HepG2 (cell line): ENCODE results near the gene TSPYL1. TPM values are rescaled to one million over a fixed set of nuclear protein-coding genes. Genes with fewer than 3 reads are reported as not detected.

ENCODE experiments used
- ATF5 ChIP-seq: sonication (generic); formaldehyde crosslinking; IDR thresholded peaks from 2 replicates; pipeline ENCODE4 v1.4.0; 2020; ENCODE audit warnings: mild to moderate bottlenecking, low read depth, missing genetic modification reagents
- FOXO1 ChIP-seq: sonication (generic); formaldehyde crosslinking; IDR thresholded peaks from 2 replicates; pipeline ENCODE4 v1.4.0; 2020; ENCODE audit warnings: missing genetic modification reagents
- FOXP4 ChIP-seq: sonication (generic); formaldehyde crosslinking; IDR thresholded peaks from 2 replicates; pipeline ENCODE4 v1.4.0; 2020; ENCODE audit warnings: missing genetic modification reagents
- GZF1 ChIP-seq: sonication (generic); formaldehyde crosslinking; IDR thresholded peaks from 2 replicates; pipeline ENCODE4 v1.5.1; 2020; ENCODE audit warnings: mild to moderate bottlenecking, missing genetic modification reagents
- ISX ChIP-seq: sonication (generic); formaldehyde crosslinking; conservative IDR thresholded peaks from 2 replicates; pipeline ENCODE4 v1.5.0; 2020; ENCODE audit warnings: missing genetic modification reagents
- MEIS1 ChIP-seq: sonication (generic); formaldehyde crosslinking; IDR thresholded peaks from 2 replicates; pipeline ENCODE4 v1.9.0; 2021; ENCODE audit warnings: mild to moderate bottlenecking, missing genetic modification reagents, moderate library complexity, borderline replicate concordance
- MTF2 ChIP-seq: sonication (generic); formaldehyde crosslinking; IDR thresholded peaks from 2 replicates; pipeline ENCODE4 v1.5.0; 2020; ENCODE audit warnings: missing genetic modification reagents, borderline replicate concordance
- PAX8 ChIP-seq: sonication (generic); formaldehyde crosslinking; IDR thresholded peaks from 2 replicates; pipeline ENCODE4 v1.8.0; 2022; ENCODE audit warnings: mild to moderate bottlenecking, missing genetic modification reagents, borderline replicate concordance
- PITX1 ChIP-seq: sonication (generic); formaldehyde crosslinking; IDR thresholded peaks from 2 replicates; pipeline ENCODE4 v1.5.1; 2020; ENCODE audit warnings: mild to moderate bottlenecking, missing genetic modification reagents
- PLSCR1 ChIP-seq: sonication (generic); formaldehyde crosslinking; IDR thresholded peaks from 2 replicates; pipeline ENCODE4 v1.5.0; 2020; ENCODE audit warnings: missing genetic modification reagents, mild to moderate bottlenecking, borderline replicate concordance
- PRPF4 ChIP-seq: fragments of 200-400 bp; formaldehyde crosslinking; IDR thresholded peaks from 2 replicates; pipeline ENCODE4 v1.6.1; 2016; ENCODE audit warnings: low read length, low read depth; ENCODE audit not compliant: poor library complexity, severe bottlenecking
- SOX5 ChIP-seq: IDR thresholded peaks from 2 replicates; pipeline ENCODE4 v1.6.1; 2016; ENCODE audit warnings: borderline replicate concordance
- SP2 ChIP-seq: sonication (generic); formaldehyde crosslinking; IDR thresholded peaks from 2 replicates; pipeline ENCODE4 v1.5.1; 2020; ENCODE audit warnings: mild to moderate bottlenecking, missing genetic modification reagents
- SP4 ChIP-seq: sonication (generic); formaldehyde crosslinking; IDR thresholded peaks from 2 replicates; pipeline ENCODE4 v1.8.1; 2023; ENCODE audit warnings: mild to moderate bottlenecking, missing genetic modification reagents
- STAT6 ChIP-seq: sonication (generic); formaldehyde crosslinking; IDR thresholded peaks from 2 replicates; pipeline ENCODE4 v1.4.0; 2020; ENCODE audit warnings: missing genetic modification reagents, mild to moderate bottlenecking, borderline replicate concordance
- ZNF337 ChIP-seq: sonication (generic); formaldehyde crosslinking; IDR thresholded peaks from 2 replicates; pipeline ENCODE4 v1.5.1; 2020; ENCODE audit warnings: missing genetic modification reagents, low read depth, mild to moderate bottlenecking, borderline replicate concordance
- ZNF770 ChIP-seq: sonication (generic); formaldehyde crosslinking; IDR thresholded peaks from 2 replicates; pipeline ENCODE4 v1.5.0; 2020; ENCODE audit warnings: mild to moderate bottlenecking, missing genetic modification reagents
- ZSCAN25 ChIP-seq: sonication (generic); formaldehyde crosslinking; IDR thresholded peaks from 2 replicates; pipeline ENCODE4 v1.8.0; 2022; ENCODE audit warnings: mild to moderate bottlenecking, missing genetic modification reagents
- ZSCAN30 ChIP-seq: sonication (generic); formaldehyde crosslinking; IDR thresholded peaks from 2 replicates; pipeline ENCODE4 v1.5.0; 2020; ENCODE audit warnings: mild to moderate bottlenecking, missing genetic modification reagents
- polyA plus RNA-seq, 8 experiments: library from polyadenylated mRNA; depleted of rRNA in 3 of 8; stranded (reverse) in 7 of 8; unstranded in 1 of 8; fragments of >200 nt; fragmentation: Illumina TruSeq in 4 of 8; extraction: Trizol in 4 of 8; gene quantifications; 2 replicates each; pipeline versions ENCODE4 v1.2.1 to v1.2.3, GENCODE V29; 2011 to 2016; ENCODE audit warnings: low read depth in 4 of 8, missing spikeins in 1 of 8, mixed read lengths in 1 of 8; ENCODE audit not compliant: insufficient read depth in 1 of 8
- total RNA-seq, 5 experiments: library from RNA; depleted of rRNA; stranded (reverse); fragments of >200 nt; fragmentation: Illumina TruSeq; extraction: Trizol; gene quantifications; 2 replicates each; pipeline ENCODE4 v1.2.3, GENCODE V29; 2016; ENCODE audit warnings: low read depth in 1 of 5

The TSPYL1 gene
- total and polyA plus RNA-seq, 2 of the 13 experiments (the other 11 are each of a cell fraction or from before 2014, with no cell fraction given), result 28.3 to 93.0 TPM

GRCh38 chr6:116279232-116280160, at the start of gene TSPYL1 (continued):
- TF ChIP-seq SOX5 (peak; percentile 58), ZNF337 (0 out of 2 replicates have a peak, but pooled peaks have one; percentile 40), MEIS1 (CRISPR knock-in tag) (peak; percentile 96), STAT6 (CRISPR knock-in tag) (0 out of 2 replicates have a peak, but pooled peaks have one; percentile 28), SP2 (CRISPR knock-in tag) (no peak; the same call in 1 of the 2 replicates), PLSCR1 (CRISPR knock-in tag) (no peak), ATF5 (CRISPR knock-in tag) (peak; percentile 71; the same call in 1 of the 2 replicates), FOXO1 (CRISPR knock-in tag) (no peak), PITX1 (CRISPR knock-in tag) (peak; percentile 39; the same call in 1 of the 2 replicates), GZF1 (peak; percentile 82; the same call in 1 of the 2 replicates), FOXP4 (peak; percentile 38; the same call in 1 of the 2 replicates), MTF2 (CRISPR knock-in tag) (peak; percentile 97; the same call in 1 of the 2 replicates), PRPF4 (no peak), ISX (CRISPR knock-in tag) (no peak), ZNF770 (peak; percentile 88), ZSCAN25 (CRISPR knock-in tag) (no peak; the same call in 1 of the 2 replicates), ZSCAN30 (0 out of 2 replicates have a peak, but pooled peaks have one; percentile 83), SP4 (CRISPR knock-in tag) (peak; percentile 38; the same call in 1 of the 2 replicates), PAX8 (CRISPR knock-in tag) (peak; percentile 89; the same call in 1 of the 2 replicates)
